Suprapubic skin (tissue), 4 donors: Measurements from ENCODE around the gene EPB41. TPM values are rescaled to one million over a fixed set of nuclear protein-coding genes. Genes with fewer than 3 reads are reported as not detected.
A peak's percentile ranks its signal among the peaks of the same experiment; 100 is the strongest.
"Not testable (repeated sequence)": the region's sequence is repeated elsewhere in the genome, so short reads cannot be mapped to it uniquely, and the experiment has no call there.

Experiments used
- DNase-seq, 2 donors: peaks; one replicate each; pipeline ENCODE4 v3.0.0-alpha.2; 2019; ENCODE audit warnings: low spot score in 2 of 2
- H3K27ac ChIP-seq: fragments of 200-600 bp; sonication (generic); one replicate; pipeline ENCODE4 v1.5.1; 2019
- H3K27me3 ChIP-seq: fragments of 200-600 bp; sonication (generic); one replicate; pipeline ENCODE4 v1.5.1; 2019
- H3K36me3 ChIP-seq: fragments of 200-600 bp; sonication (generic); one replicate; pipeline ENCODE4 v1.5.1; 2019
- H3K4me1 ChIP-seq: fragments of 200-600 bp; sonication (generic); one replicate; pipeline ENCODE4 v1.5.1; 2019
- H3K4me3 ChIP-seq: fragments of 200-600 bp; sonication (generic); one replicate; pipeline ENCODE4 v1.5.1; 2019; ENCODE audit warnings: mild to moderate bottlenecking
- H3K9me3 ChIP-seq: fragments of 200-600 bp; sonication (generic); one replicate; pipeline ENCODE4 v1.5.1; 2019
- CTCF ChIP-seq, 2 donors: fragments of 200-600 bp in 1 of 2; fragments of 450-650 bp in 1 of 2; sonication (generic) in 1 of 2; IDR thresholded peaks; one replicate each; pipeline ENCODE4 v1.5.1; 2016 to 2019; ENCODE audit warnings: antibody characterized with exemption in 2 of 2, mild to moderate bottlenecking in 1 of 2, moderate library complexity in 1 of 2
- EP300 ChIP-seq: sonication (generic); formaldehyde crosslinking; IDR thresholded peaks from one replicate; pipeline ENCODE4 v1.6.1; 2017; ENCODE audit warnings: antibody characterized with exemption
- POLR2A ChIP-seq, 2 donors: fragments of 450-650 bp; IDR thresholded peaks; one replicate each; pipeline ENCODE4 v1.6.1; 2017; ENCODE audit warnings: antibody characterized with exemption in 2 of 2, mild to moderate bottlenecking in 2 of 2, moderate library complexity in 2 of 2
- POLR2AphosphoS5 ChIP-seq, 3 donors: sonication (generic); formaldehyde crosslinking; IDR thresholded peaks; one replicate each; pipeline ENCODE4 v1.6.1; 2017; ENCODE audit warnings: antibody characterized with exemption in 3 of 3
- WGBS: methylation state at CpG from one replicate; pipeline ENCODE4 v1.1.5; 2018; 5-methylcytosine and 5-hydroxymethylcytosine counted together
- total RNA-seq, 4 donors: library from RNA; depleted of rRNA; stranded (reverse); fragments of >200 nt; gene quantifications; one replicate each; pipeline ENCODE4 v1.1.0, GENCODE V29; 2016

Gene EPB41
- total RNA-seq, 4 donors from 2014 or later: 45.7 to 79.5 (median 67.1) TPM

DNA sequence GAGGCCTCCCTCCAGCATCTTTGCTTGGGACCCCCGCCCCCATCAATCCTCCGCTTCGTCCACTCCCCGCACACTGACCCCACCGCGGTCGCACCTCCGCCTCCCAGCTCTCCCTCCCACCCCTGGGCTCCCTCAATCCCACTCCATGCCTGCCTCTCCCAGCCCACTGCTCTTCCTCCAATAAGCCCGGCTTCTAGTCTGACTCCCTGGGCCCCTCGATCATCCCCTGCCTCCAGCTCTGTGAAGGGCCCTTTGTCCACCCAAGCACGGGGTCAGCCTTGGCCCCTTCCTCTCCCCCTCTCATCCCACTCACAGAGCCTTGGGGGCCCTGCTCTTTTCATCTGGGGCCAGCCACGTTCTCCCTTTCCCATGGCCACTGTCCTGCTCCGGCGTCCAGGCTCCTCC, 210.9 kb downstream of the EPB41 start:
- H3K4me3 ChIP-seq: peak overlapping the region; percentile 72
- WGBS: 58% methylated on average over 14 of the region's 14 CpGs
- no peak for TF ChIP-seq POLR2AphosphoS5 (IDR thresholded peaks at IDR 0.05)
- no peak for TF ChIP-seq CTCF (IDR thresholded peaks at IDR 0.05)
- no peak for TF ChIP-seq POLR2A (IDR thresholded peaks at IDR 0.05)
- TF ChIP-seq EP300: no peak
- H3K9me3 ChIP-seq: no peaks in the 10 kb centered on the region
- DNase-seq: peak in 1 of 2 donors; percentile 72
- peaks cover 19% of the 10 kb centered on the region for H3K27me3 ChIP-seq
- peaks cover 43% of the 10 kb centered on the region for H3K4me1 ChIP-seq
- peak overlapping the region; percentile 92 for H3K27ac ChIP-seq
- no peaks in the 10 kb centered on the region for H3K36me3 ChIP-seq

- H3K4me3 ChIP-seq: no peak overlapping the region
- peaks cover 19% of the 10 kb centered on the region for H3K27me3 ChIP-seq
- no peaks in the 10 kb centered on the region for H3K36me3 ChIP-seq
- H3K4me1 ChIP-seq: peaks cover 43% of the 10 kb centered on the region
- TF ChIP-seq POLR2A (IDR thresholded peaks at IDR 0.05) (no peak), EP300 (no peak), CTCF (IDR thresholded peaks at IDR 0.05) (no peak), POLR2AphosphoS5 (IDR thresholded peaks at IDR 0.05) (no peak)
- 72% methylated on average over 5 of the region's 6 CpGs for WGBS
- no peak overlapping the region for H3K27ac ChIP-seq
- no peaks in the 10 kb centered on the region for H3K9me3 ChIP-seq
- no peak for DNase-seq
These were observed 211.4 kb downstream of the EPB41 start for GRCh38 chr1:29125788-29126187.

DNA sequence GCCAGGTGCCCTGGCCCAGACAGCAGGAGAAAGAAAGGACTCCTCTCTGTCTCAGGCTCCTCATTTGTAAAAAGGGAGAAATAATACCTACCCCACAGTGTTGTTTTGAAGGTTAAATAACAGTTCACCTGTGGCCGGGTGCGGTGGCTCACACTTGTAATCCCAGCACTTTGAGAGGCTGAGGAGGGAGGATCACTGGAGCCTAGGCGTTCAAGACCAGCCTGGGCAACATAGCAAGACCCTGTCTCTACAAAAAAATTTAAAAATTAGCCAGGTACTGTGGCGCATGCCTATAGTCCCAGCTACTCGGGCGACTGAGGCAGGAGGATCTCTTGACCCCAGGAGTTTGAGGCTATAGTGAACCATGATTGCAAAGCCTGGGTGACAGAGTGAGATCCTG, 211.8 kb downstream of the EPB41 start:
- WGBS: 94% methylated on average over 6 of the region's 6 CpGs
- TF ChIP-seq POLR2AphosphoS5 (IDR thresholded peaks at IDR 0.05) (no peak), POLR2A (IDR thresholded peaks at IDR 0.05) (no peak), EP300 (no peak), CTCF (IDR thresholded peaks at IDR 0.05) (no peak)
- no peak for DNase-seq
- Histone ChIP-seq H3K4me1 (peaks cover 42% of the 10 kb centered on the region), H3K27ac (no peak overlapping the region), H3K36me3 (no peaks in the 10 kb centered on the region), H3K4me3 (no peak overlapping the region), H3K9me3 (no peaks in the 10 kb centered on the region), H3K27me3 (peaks cover 19% of the 10 kb centered on the region)

GRCh38 chr1:29128739-29129138, 214.4 kb downstream of the EPB41 start:
- no peak for DNase-seq
- WGBS: 98% methylated on average over 6 of the region's 6 CpGs
- Histone ChIP-seq H3K27ac (no peak overlapping the region), H3K4me1 (peaks cover 23% of the 10 kb centered on the region), H3K36me3 (no peaks in the 10 kb centered on the region), H3K4me3 (no peak overlapping the region), H3K27me3 (no peaks in the 10 kb centered on the region), H3K9me3 (no peaks in the 10 kb centered on the region)
- no peak for TF ChIP-seq EP300
- no peak for TF ChIP-seq POLR2AphosphoS5 (IDR thresholded peaks at IDR 0.05)
- no peak for TF ChIP-seq POLR2A (IDR thresholded peaks at IDR 0.05)
- TF ChIP-seq CTCF (IDR thresholded peaks at IDR 0.05): no peak

- no peaks in the 10 kb centered on the region for H3K36me3 ChIP-seq
- H3K4me1 ChIP-seq: peaks cover 17% of the 10 kb centered on the region
- TF ChIP-seq POLR2A (IDR thresholded peaks at IDR 0.05) (no peak), POLR2AphosphoS5 (IDR thresholded peaks at IDR 0.05) (no peak), EP300 (no peak), CTCF (IDR thresholded peaks at IDR 0.05) (no peak)
- H3K9me3 ChIP-seq: no peaks in the 10 kb centered on the region
- peaks cover 3% of the 10 kb centered on the region for H3K27me3 ChIP-seq
- no peak overlapping the region for H3K27ac ChIP-seq
- H3K4me3 ChIP-seq: no peak overlapping the region
- 67% methylated on average over 3 of the region's 5 CpGs for WGBS
- DNase-seq: no peak
These were observed 215.5 kb downstream of the EPB41 start for GRCh38 chr1:29129916-29130315.

DNA sequence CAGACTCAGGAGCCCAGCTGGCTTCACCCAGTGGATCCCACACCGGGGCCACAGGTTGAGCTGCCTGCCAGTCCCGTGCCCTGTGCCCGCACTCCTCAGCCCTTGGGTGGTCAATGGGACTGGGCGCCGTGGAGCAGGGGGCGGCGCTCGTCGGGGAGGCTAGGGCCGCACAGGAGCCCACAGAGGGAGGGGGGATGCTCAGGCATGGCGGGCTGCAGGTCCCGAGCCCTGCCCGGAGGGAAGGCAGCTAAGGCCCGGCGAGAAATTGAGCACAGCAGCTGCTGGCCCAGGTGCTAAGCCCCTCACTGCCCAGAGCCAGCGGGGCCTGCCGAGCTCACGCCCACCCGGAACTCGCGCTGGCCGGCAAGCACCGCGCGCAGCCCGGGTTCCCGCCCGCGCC, 216.7 kb downstream of the EPB41 start:
- not testable (repeated sequence) for H3K27me3 ChIP-seq, H3K9me3 ChIP-seq, H3K36me3 ChIP-seq, DNase-seq, H3K27ac ChIP-seq, H3K4me3 ChIP-seq
- H3K4me1 ChIP-seq: peaks cover 12% of the 10 kb centered on the region
- WGBS: 94% methylated on average over 6 of the region's 29 CpGs
